HG03432 (cell line): ENCODE results near the gene FAM89A.

Experiments used
- ATAC-seq: cut with Tn5 transposase; IDR thresholded peaks from one replicate; pipeline ENCODE4 v1.9.1; 2021; ENCODE audit warnings: mild to moderate bottlenecking, moderate library complexity; ENCODE audit not compliant: unreplicated experiment

FAM89A gene

GRCh38 chr1:231040019-231040799, at the start of gene FAM89A:
Gene FAM89A, minus strand, starts transcription at chr1:231040254. Its CDS starts 43 bp downstream, at chr1:231040211.
- ATAC-seq, result peak; percentile 81

- no peak for ATAC-seq
Observed at GRCh38 chr1:231084353-231084752, 44.3 kb upstream of the FAM89A start.

GRCh38 chr1:231079163-231079562, 39.1 kb upstream of the FAM89A start:
- ATAC-seq, result no peak

GRCh38 chr1:231078250-231078649, 38.2 kb upstream of the FAM89A start:
- ATAC-seq, result no peak

- no peak for ATAC-seq
Observed at GRCh38 chr1:231076802-231077201, 36.7 kb upstream of the FAM89A start.

GRCh38 chr1:231075497-231075896, 35.4 kb upstream of the FAM89A start:
- no peak for ATAC-seq

GRCh38 chr1:231075020-231075419, 35.0 kb upstream of the FAM89A start:
- ATAC-seq, result no peak

GRCh38 chr1:231074046-231074445, 34.0 kb upstream of the FAM89A start:
- ATAC-seq, result no peak

- ATAC-seq, result no peak
Observed at GRCh38 chr1:231073331-231073730, 33.3 kb upstream of the FAM89A start.

- ATAC-seq, result no peak
Observed at GRCh38 chr1:231072502-231073094, 32.5 kb upstream of the FAM89A start.

GRCh38 chr1:231072041-231072440, 32.0 kb upstream of the FAM89A start:
- ATAC-seq, result no peak

- no peak for ATAC-seq
Observed at GRCh38 chr1:231070758-231071444, 30.8 kb upstream of the FAM89A start.

- ATAC-seq, result no peak
Observed at GRCh38 chr1:231069333-231069732, 29.3 kb upstream of the FAM89A start.

- ATAC-seq, result no peak
Observed at GRCh38 chr1:231068762-231069161, 28.7 kb upstream of the FAM89A start.

GRCh38 chr1:231065510-231066241, 25.6 kb upstream of the FAM89A start:
- no peak for ATAC-seq

GRCh38 chr1:231064418-231064817, 24.4 kb upstream of the FAM89A start:
- no peak for ATAC-seq

- ATAC-seq, result no peak
Observed at GRCh38 chr1:231063331-231063730, 23.3 kb upstream of the FAM89A start.

- no peak for ATAC-seq
Observed at GRCh38 chr1:231062500-231063270, 22.6 kb upstream of the FAM89A start.

- no peak for ATAC-seq
Observed at GRCh38 chr1:231059566-231060193, 19.6 kb upstream of the FAM89A start.
